IPS-NIHi7 (cell line): ENCODE results near the gene CTLA4.
"Not testable (repeated sequence)": the region's sequence is repeated elsewhere in the genome, so short reads cannot be mapped to it uniquely, and the experiment has no call there.

Experiments used
- DNase-seq: peaks from one replicate; pipeline ENCODE4 v3.0.0; 2012; ENCODE audit warnings: mixed read lengths; ENCODE audit errors: extremely low spot score

The CTLA4 gene

GRCh38 chr2:203857656-203858055, 9.9 kb upstream of the CTLA4 start:
- no peak for DNase-seq

- DNase-seq = no peak
These were observed 9.4 kb upstream of the CTLA4 start for GRCh38 chr2:203858176-203858575.

GRCh38 chr2:203859030-203859789, 8.4 kb upstream of the CTLA4 start:
- DNase-seq = no peak

- DNase-seq = no peak
These were observed 6.4 kb upstream of the CTLA4 start for GRCh38 chr2:203861197-203861596.

- DNase-seq = no peak
These were observed 6.0 kb upstream of the CTLA4 start for GRCh38 chr2:203861607-203862006.

- no peak for DNase-seq
These were observed 1.9 kb downstream of the CTLA4 start for GRCh38 chr2:203869223-203870042.

GRCh38 chr2:203870481-203870880, 2.9 kb downstream of the CTLA4 start:
- no peak for DNase-seq

GRCh38 chr2:203870941-203871340, 3.4 kb downstream of the CTLA4 start:
- DNase-seq = no peak

GRCh38 chr2:203871371-203871983, 3.9 kb downstream of the CTLA4 start:
- DNase-seq = no peak

GRCh38 chr2:203873461-203873860, 5.9 kb downstream of the CTLA4 start:
- DNase-seq = no peak

GRCh38 chr2:203873921-203874631, 6.5 kb downstream of the CTLA4 start:
- peak; percentile 36 for DNase-seq

GRCh38 chr2:203875471-203875870, 7.9 kb downstream of the CTLA4 start:
- no peak for DNase-seq

- DNase-seq = no peak
These were observed 8.8 kb downstream of the CTLA4 start for GRCh38 chr2:203876328-203876727.

GRCh38 chr2:203878063-203878462, 10.5 kb downstream of the CTLA4 start:
- no peak for DNase-seq

- DNase-seq = no peak
These were observed 13.1 kb downstream of the CTLA4 start for GRCh38 chr2:203880557-203881125.

GRCh38 chr2:203881185-203881584, 13.6 kb downstream of the CTLA4 start:
- DNase-seq = not testable (repeated sequence)

- DNase-seq = no peak
These were observed 15.0 kb downstream of the CTLA4 start for GRCh38 chr2:203882551-203882950.

- DNase-seq = no peak
These were observed 19.1 kb downstream of the CTLA4 start for GRCh38 chr2:203886661-203887151.

- no peak for DNase-seq
These were observed 20.1 kb downstream of the CTLA4 start for GRCh38 chr2:203887677-203888076.

- DNase-seq = no peak
These were observed 22.0 kb downstream of the CTLA4 start for GRCh38 chr2:203889542-203889941.

- no peak for DNase-seq
These were observed 22.4 kb downstream of the CTLA4 start for GRCh38 chr2:203889944-203890343.
